GM13977 (cell line): ENCODE measurements around the gene MBP.
A peak's percentile ranks its signal among the peaks of the same experiment; 100 is the strongest.

Experiments used
- DNase-seq: peaks from one replicate; pipeline ENCODE4 v3.0.0; 2012; ENCODE audit warnings: low spot score
- CTCF ChIP-seq: IDR thresholded peaks from 2 replicates; pipeline ENCODE4 v1.5.1; 2012; ENCODE audit warnings: mild to moderate bottlenecking, control low read depth; ENCODE audit not compliant: insufficient read depth; ENCODE audit errors: extremely low read depth, missing control alignments
- in situ Hi-C: fragments of 300-500 bp; cut with MboI; formaldehyde crosslinking; loops from one replicate; pipeline ENCODE4 v1.12.0; 2022; ENCODE audit warnings: low sequenced_read_pairs, low pct_unique_long_range_greater_than_20kb, mixed read lengths, inconsistent platforms; ENCODE audit not compliant: unreplicated experiment

MBP gene

DNA sequence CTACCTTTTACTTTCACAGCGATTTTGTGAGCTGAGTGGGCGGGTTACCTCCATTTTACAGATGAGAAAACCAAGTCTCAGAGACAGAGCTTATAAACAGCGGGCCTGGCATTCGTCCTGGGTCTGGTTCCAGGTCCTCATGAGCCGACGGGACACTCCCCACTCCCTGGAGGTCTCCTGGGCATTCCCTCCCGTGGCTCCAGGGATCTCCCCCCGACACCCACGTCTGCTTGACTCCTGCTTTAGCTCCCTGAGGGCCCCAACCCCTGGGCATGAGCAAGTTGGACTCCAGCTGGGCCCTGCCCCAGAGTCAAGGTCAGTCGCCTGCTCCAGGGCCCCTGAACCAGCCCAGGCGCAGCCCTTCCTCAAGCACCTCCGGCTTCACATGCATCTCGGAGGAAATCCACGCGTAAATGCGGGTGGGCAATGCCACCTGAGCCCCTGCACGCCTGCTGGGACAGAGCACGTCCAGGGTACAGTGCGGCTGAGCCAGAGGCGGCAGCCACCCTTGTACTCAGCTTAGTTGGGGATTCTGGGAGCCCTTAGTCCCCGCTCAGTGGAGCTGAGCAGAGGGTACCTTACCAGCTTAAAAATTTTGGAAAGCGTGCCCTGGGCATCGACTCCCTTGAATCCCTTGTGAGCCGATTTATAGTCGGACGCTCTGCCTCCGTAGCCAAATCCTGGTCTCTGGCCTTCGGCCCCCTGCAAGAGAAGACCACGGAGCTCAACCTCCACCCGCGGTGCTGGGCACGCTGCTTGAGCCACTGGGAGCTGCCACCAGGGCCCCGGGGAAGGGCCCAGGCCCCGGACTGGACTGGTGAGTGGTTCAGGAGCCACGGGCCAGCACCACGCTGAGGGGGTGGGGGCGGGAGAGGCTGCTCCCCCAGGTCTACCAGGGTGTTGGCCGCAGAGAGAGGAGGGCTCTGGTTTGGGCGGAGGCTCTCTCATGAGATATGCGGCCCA lies 148.1 kb downstream of the MBP start:
- TF ChIP-seq CTCF: no peak
- no peak for DNase-seq
- in situ Hi-C loops: loop anchor here (10.0 kb wide), 1 partner anchor 50 kb away; no protein-coding TSS in a partner anchor

DNA sequence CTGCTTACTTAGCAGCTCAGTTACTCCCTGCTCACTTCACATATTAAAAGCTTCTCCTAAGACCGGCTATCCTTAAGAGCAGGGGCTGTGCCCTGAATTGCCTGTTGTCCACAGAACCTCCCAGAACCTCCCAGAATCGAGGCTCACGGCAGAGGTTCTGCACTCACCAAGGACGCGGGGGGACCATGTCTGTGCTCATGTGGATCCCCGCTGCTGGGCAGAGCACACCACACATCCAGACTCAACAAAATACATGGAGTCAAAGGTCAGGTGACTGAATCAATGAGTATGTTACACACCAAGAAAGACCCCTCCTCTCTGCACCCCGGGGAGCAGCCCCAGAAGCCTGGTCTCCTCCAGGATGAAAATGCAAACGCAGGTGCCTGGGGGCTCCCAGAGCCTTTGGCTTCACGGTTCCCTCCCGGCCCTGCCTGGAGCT lies 149.0 kb downstream of the MBP start:
- in situ Hi-C loops: loop anchor here (10.0 kb wide), 1 partner anchor 49 kb away; no protein-coding TSS in a partner anchor
- no peak for DNase-seq
- no peak for TF ChIP-seq CTCF

DNA sequence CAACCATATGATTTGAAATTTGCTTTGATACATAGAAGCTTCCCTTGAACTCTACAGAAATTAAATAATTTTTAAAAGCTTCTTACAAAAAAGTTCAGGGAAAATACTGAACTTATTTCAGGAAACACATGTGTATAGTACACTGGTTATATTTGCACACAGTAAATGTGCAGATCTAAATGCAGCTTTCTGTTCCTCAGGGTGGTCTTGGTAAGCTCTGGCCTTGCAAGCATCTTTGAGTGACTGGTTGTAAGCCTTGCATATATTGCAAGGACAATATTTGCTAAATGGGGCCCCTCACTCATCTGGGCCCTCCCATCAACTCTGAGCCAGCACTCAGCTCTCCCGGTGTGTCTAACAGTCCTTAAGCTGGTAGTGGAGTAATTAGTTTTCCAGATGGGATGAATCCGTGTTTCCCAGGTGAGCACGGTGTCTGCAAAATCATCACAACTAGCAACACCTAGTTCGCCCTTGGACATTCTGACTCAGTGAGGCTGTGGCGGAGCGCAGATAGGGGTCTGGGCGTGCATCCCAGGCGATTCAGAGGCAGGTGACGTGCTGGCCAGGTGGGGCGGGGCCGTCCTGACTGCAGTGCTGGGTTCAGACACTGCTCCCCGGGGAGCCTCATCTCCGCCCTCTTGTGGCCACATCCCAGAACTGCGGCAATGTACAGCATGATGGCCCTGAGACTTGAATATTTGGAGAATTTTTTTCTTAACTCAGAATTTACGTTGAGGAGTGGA lies 149.6 kb downstream of the MBP start:
- in situ Hi-C loops: loop anchor here (10.0 kb wide), 1 partner anchor 48 kb away; no protein-coding TSS in a partner anchor
- peak; percentile 93 for DNase-seq

GRCh38 chr18:76982038-76982437 lies 150.5 kb downstream of the MBP start:
- in situ Hi-C loops: loop anchor here (10.0 kb wide), 1 partner anchor 47 kb away; no protein-coding TSS in a partner anchor
- DNase-seq: no peak
- TF ChIP-seq CTCF: no peak

More for the DNA sequence above, 149.6 kb downstream of the MBP start:
- TF ChIP-seq CTCF: peak; percentile 89

- in situ Hi-C loops: loop anchor here (10.0 kb wide), 1 partner anchor 47 kb away; no protein-coding TSS in a partner anchor
- peak; percentile 74 for DNase-seq
- TF ChIP-seq CTCF: peak; percentile 2
Observed at GRCh38 chr18:76981396-76981968, 151.1 kb downstream of the MBP start.

DNA sequence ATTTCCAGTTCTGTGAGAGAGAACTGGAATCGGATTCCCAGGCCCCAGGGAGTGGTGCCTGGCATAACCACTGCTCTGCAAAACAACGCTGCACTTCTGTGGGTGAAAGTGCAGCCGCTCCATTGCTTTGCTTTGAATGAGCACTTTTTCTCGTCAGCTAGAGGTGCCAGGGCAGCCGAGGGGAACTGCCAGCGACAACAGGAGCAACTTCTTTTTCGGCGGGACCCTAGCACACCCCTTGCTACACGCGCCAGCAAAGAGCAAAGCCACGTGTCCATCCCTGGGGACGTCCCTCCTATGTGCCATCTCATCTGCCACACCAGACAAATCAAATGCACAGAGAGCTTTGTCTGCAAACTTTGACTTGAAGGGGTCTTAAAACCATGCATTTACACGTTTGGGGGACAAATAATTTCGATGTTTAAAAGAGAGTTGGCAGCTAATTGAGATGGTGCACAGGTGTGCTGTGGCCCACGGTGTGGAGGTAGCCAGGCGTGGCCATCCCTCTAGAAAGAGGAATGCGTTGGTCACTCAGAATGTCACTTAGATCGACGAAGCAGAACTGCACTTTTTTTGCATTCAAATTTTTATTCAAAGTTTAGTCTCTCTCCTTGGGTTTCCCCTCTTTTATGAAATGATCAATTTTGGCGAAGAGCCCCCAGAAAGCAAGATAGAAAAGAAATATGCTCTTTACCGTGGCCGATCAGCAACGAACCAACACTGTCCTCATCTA lies 151.8 kb downstream of the MBP start:
- in situ Hi-C loops: loop anchor here (10.0 kb wide), 1 partner anchor 46 kb away; no protein-coding TSS in a partner anchor
- DNase-seq: no peak
- no peak for TF ChIP-seq CTCF
